HG03354 (cell line): ENCODE results near the gene EYA2.

Source experiments
- ATAC-seq: cut with Tn5 transposase; IDR thresholded peaks from one replicate; pipeline ENCODE4 v1.9.1; 2021; ENCODE audit warnings: mild to moderate bottlenecking; ENCODE audit not compliant: unreplicated experiment, poor library complexity, severe bottlenecking

The EYA2 gene

GRCh38 chr20:46994341-46994740, 99.7 kb downstream of the EYA2 start:
- peak; percentile 96 for ATAC-seq

- ATAC-seq = no peak
Observed at GRCh38 chr20:46995561-46996142, 101.0 kb downstream of the EYA2 start.

GRCh38 chr20:46997187-46997586, 102.5 kb downstream of the EYA2 start:
- ATAC-seq = no peak

GRCh38 chr20:46998477-46999240, 104.0 kb downstream of the EYA2 start:
- ATAC-seq = no peak

- ATAC-seq = no peak
Observed at GRCh38 chr20:46999801-47000465, 105.3 kb downstream of the EYA2 start.

GRCh38 chr20:47003223-47003622, 108.6 kb downstream of the EYA2 start:
- ATAC-seq = no peak

GRCh38 chr20:47004179-47004578, 109.5 kb downstream of the EYA2 start:
- ATAC-seq = no peak

GRCh38 chr20:47007826-47008655, 113.4 kb downstream of the EYA2 start:
- no peak for ATAC-seq

- no peak for ATAC-seq
Observed at GRCh38 chr20:47008842-47009518, 114.3 kb downstream of the EYA2 start.

- no peak for ATAC-seq
Observed at GRCh38 chr20:47009784-47010183, 115.1 kb downstream of the EYA2 start.

- no peak for ATAC-seq
Observed at GRCh38 chr20:47011984-47012383, 117.3 kb downstream of the EYA2 start.

GRCh38 chr20:47013606-47014005, 119.0 kb downstream of the EYA2 start:
- no peak for ATAC-seq

- no peak for ATAC-seq
Observed at GRCh38 chr20:47016068-47016664, 121.5 kb downstream of the EYA2 start.

GRCh38 chr20:47018381-47018780, 123.7 kb downstream of the EYA2 start:
- no peak for ATAC-seq

- no peak for ATAC-seq
Observed at GRCh38 chr20:47019121-47019824, 124.6 kb downstream of the EYA2 start.

GRCh38 chr20:47020231-47020630, 125.6 kb downstream of the EYA2 start:
- ATAC-seq = no peak

GRCh38 chr20:47021850-47022249, 127.2 kb downstream of the EYA2 start:
- ATAC-seq = no peak

GRCh38 chr20:47024461-47024937, 129.9 kb downstream of the EYA2 start:
- ATAC-seq = no peak

- no peak for ATAC-seq
Observed at GRCh38 chr20:47027042-47027441, 132.4 kb downstream of the EYA2 start.
